KMS-11 (cell line): Measurements from ENCODE around the gene RIPK4.

Source experiments
- H2AFZ ChIP-seq: fragments of 200-600 bp; sonication (generic); 2 replicates; pipeline ENCODE4 v1.6.1; 2016; ENCODE audit warnings: antibody characterized with exemption, mixed run types, low read depth
- H3K27ac ChIP-seq: fragments of 200-600 bp; sonication (generic); 2 replicates; pipeline ENCODE4 v1.6.1; 2016; ENCODE audit warnings: mild to moderate bottlenecking, mixed run types
- H3K27me3 ChIP-seq: fragments of 200-600 bp; sonication (generic); 2 replicates; pipeline ENCODE4 v1.6.1; 2017; ENCODE audit warnings: mild to moderate bottlenecking, low read depth, mixed run types, moderate library complexity; ENCODE audit not compliant: insufficient read depth
- H3K36me3 ChIP-seq: fragments of 200-600 bp; sonication (generic); 2 replicates; pipeline ENCODE4 v1.6.1; 2017; ENCODE audit warnings: mild to moderate bottlenecking, mixed run types; ENCODE audit not compliant: insufficient read depth
- H3K4me1 ChIP-seq: fragments of 200-600 bp; sonication (generic); 2 replicates; pipeline ENCODE4 v1.6.1; 2016; ENCODE audit warnings: mild to moderate bottlenecking, low read depth, mixed run types; ENCODE audit not compliant: poor library complexity, severe bottlenecking
- H3K4me2 ChIP-seq: fragments of 200-600 bp; sonication (generic); 2 replicates; pipeline ENCODE4 v1.7.0; 2016; ENCODE audit warnings: mild to moderate bottlenecking, mixed run types
- H3K4me3 ChIP-seq: fragments of 200-600 bp; sonication (generic); IDR thresholded peaks from 2 replicates; pipeline ENCODE4 v1.6.1; 2017; ENCODE audit warnings: low read depth, low read length, mixed read lengths; ENCODE audit not compliant: insufficient read depth
- H3K79me2 ChIP-seq: fragments of 200-600 bp; sonication (generic); 2 replicates; pipeline ENCODE4 v1.6.1; 2016; ENCODE audit warnings: low read depth, mixed run types; ENCODE audit not compliant: insufficient read depth
- H3K9ac ChIP-seq: fragments of 200-600 bp; sonication (generic); 2 replicates; pipeline ENCODE4 v1.6.1; 2016; ENCODE audit warnings: mild to moderate bottlenecking, mixed run types
- H4K20me1 ChIP-seq: fragments of 200-600 bp; sonication (generic); 2 replicates; pipeline ENCODE4 v1.6.1; 2016; ENCODE audit warnings: mild to moderate bottlenecking, mixed run types; ENCODE audit not compliant: insufficient read depth
- TF ChIP-seq, protein P1 (sequence below): fragments of 200-600 bp; sonication (generic); conservative IDR thresholded peaks from 2 replicates; pipeline ENCODE4 v1.6.1; 2017; ENCODE audit warnings: low read depth, mild to moderate bottlenecking, antibody characterized with exemption, low read length, moderate library complexity, mixed read lengths

RIPK4 gene

DNA sequence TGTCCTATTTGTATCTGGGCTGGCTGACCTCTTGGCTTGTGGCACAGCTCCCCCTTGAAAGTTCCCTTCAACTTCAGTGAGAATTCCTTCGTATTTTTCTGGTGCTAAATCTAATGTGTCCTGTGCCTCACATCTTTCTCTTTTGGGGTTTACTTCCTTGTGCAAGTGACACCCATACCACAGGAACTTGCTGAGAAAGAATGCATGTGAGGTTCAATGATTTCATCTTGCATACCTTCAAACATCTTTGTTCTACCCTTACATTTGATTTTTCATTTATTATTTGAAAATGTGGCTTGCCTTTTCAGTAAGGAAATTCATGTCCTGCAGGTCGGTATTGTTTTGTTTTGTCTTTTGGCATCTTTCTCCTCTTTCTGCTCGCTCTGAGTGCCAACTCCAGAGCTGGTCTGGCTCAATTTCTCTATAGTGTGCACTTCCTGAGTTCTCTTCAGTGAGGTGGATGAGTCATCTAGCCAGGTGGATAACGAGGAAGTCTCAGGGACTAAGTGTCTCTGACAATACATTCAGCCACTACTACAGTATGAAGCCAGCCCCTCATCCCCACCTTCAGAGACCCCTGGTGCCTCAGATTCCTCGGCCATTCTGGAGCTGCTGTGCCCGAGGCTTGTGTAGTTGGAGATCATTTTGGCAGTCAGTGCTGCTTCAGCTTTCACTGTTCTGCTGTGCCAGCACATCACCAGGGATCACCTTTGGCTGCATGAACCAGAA, 59.5 kb downstream of the RIPK4 start:
- H2AFZ ChIP-seq: no peak overlapping the region
- no peaks in the 10 kb centered on the region for H3K4me1 ChIP-seq
- TF ChIP-seq, protein P1, sequence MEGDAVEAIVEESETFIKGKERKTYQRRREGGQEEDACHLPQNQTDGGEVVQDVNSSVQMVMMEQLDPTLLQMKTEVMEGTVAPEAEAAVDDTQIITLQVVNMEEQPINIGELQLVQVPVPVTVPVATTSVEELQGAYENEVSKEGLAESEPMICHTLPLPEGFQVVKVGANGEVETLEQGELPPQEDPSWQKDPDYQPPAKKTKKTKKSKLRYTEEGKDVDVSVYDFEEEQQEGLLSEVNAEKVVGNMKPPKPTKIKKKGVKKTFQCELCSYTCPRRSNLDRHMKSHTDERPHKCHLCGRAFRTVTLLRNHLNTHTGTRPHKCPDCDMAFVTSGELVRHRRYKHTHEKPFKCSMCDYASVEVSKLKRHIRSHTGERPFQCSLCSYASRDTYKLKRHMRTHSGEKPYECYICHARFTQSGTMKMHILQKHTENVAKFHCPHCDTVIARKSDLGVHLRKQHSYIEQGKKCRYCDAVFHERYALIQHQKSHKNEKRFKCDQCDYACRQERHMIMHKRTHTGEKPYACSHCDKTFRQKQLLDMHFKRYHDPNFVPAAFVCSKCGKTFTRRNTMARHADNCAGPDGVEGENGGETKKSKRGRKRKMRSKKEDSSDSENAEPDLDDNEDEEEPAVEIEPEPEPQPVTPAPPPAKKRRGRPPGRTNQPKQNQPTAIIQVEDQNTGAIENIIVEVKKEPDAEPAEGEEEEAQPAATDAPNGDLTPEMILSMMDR: no peak
- no peak overlapping the region for H3K4me2 ChIP-seq
- peaks cover 47% of the 10 kb centered on the region for H3K27me3 ChIP-seq
- no peak overlapping the region for H3K9ac ChIP-seq
- no peaks in the 10 kb centered on the region for H4K20me1 ChIP-seq
- no peak overlapping the region for H3K4me3 ChIP-seq
- H3K36me3 ChIP-seq: no peaks in the 10 kb centered on the region
- H3K27ac ChIP-seq: no peak overlapping the region
- H3K79me2 ChIP-seq: no peaks in the 10 kb centered on the region

DNA sequence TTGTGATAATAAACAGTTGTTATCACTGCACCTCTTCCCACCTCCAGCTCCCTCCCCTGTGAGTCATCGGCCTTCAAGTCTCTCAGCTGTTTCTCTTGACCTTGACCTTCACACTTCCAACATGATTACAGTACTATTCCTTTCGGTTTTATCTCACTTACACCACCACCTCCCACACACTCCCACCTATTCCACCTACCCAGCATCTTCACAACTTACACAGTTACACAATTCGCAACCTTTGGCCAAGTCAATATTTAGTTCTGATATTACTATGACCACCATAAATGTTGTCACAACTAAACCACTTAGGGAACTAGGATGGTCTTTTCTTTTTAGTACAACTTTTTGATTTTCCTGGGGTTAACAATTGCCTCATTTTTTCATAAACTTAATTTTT, 60.2 kb downstream of the RIPK4 start:
- Histone ChIP-seq H3K4me2 (no peak overlapping the region), H3K9ac (no peak overlapping the region), H3K36me3 (no peaks in the 10 kb centered on the region), H2AFZ (no peak overlapping the region), H3K27me3 (peaks cover 45% of the 10 kb centered on the region), H4K20me1 (no peaks in the 10 kb centered on the region), H3K4me1 (no peaks in the 10 kb centered on the region), H3K4me3 (no peak overlapping the region), H3K27ac (no peak overlapping the region), H3K79me2 (no peaks in the 10 kb centered on the region)
- TF ChIP-seq, protein P1: no peak

DNA sequence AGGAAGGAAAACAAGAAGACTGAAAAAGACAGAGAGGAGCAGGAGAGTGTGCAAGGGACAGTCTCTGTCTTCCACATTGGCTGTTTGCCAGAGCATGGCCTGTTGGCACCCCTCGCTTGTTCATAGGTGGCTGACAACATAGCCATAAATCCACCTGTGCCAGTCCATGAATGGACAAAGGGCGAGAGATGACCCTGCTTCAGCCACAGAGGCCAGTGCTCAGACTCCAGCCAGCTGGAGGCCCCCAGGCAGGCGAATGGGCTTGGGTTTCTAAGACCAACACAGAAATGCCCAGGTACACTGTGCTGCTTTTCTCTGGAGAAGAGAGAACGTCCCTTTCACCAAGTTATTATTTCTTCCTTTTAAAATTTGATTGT, 60.6 kb downstream of the RIPK4 start:
- TF ChIP-seq, protein P1: no peak
- no peak overlapping the region for H3K9ac ChIP-seq
- H3K4me1 ChIP-seq: no peaks in the 10 kb centered on the region
- H3K79me2 ChIP-seq: no peaks in the 10 kb centered on the region
- no peak overlapping the region for H3K4me3 ChIP-seq
- H4K20me1 ChIP-seq: no peaks in the 10 kb centered on the region
- no peak overlapping the region for H2AFZ ChIP-seq
- H3K36me3 ChIP-seq: no peaks in the 10 kb centered on the region
- no peak overlapping the region for H3K4me2 ChIP-seq
- H3K27ac ChIP-seq: no peak overlapping the region
- peaks cover 41% of the 10 kb centered on the region for H3K27me3 ChIP-seq

DNA sequence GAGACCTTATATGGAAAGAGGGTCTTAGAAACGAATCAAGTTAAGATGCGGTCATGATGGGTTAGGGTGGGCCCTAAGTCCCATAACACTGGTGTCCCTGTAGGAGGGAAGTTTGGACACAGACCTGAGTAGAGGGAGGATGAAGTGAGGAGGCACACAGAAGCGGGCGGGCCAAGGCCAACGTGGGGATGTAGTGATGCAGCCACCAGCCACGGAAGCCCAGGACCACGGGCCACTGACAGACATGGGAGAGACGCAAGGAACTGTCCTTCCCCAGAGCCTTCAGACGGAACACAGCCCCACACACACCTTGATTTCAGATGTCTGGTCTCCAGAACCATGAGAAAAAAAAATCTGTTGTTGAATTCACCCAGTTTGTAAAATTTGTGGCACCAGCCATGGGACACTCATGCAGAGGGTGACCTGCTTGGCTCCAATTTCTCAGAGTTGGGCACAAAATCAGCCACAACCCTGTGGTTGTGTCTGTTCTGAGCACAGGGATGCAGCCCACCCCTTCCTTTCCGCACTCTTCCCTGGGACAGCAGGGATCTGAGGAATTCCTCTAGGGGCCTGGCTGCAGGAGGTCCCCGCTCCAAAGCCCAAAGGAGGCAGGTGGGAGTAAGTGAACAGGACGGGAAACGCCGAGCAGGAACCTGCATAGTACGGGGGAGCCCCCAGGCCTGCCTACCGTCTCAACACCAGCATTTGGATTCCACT, 61.1 kb downstream of the RIPK4 start:
- Histone ChIP-seq H4K20me1 (no peaks in the 10 kb centered on the region), H3K27me3 (peaks cover 40% of the 10 kb centered on the region), H3K4me1 (no peaks in the 10 kb centered on the region), H3K36me3 (no peaks in the 10 kb centered on the region), H3K79me2 (no peaks in the 10 kb centered on the region), H3K27ac (no peak overlapping the region), H3K4me2 (no peak overlapping the region), H2AFZ (no peak overlapping the region), H3K9ac (no peak overlapping the region), H3K4me3 (no peak overlapping the region)
- TF ChIP-seq, protein P1: no peak
